Smooth muscle cell (in vitro differentiated cells): ENCODE data around the gene STYXL1. TPM values are rescaled to one million over a fixed set of nuclear protein-coding genes. Genes with fewer than 3 reads are reported as not detected.
"Not testable (repeated sequence)": the region's sequence is repeated elsewhere in the genome, so short reads cannot be mapped to it uniquely, and the experiment has no call there.

ENCODE experiments used
- DNase-seq: peaks from one replicate; lab custom pipeline; 2025; ENCODE audit not compliant: unreplicated experiment; lab: John Stamatoyannopoulos, UW
- H2AFZ ChIP-seq: fragments of 200-600 bp; sonication (generic); 2 replicates; pipeline ENCODE4 v1.6.0; 2016; ENCODE audit warnings: antibody characterized with exemption, low read depth, mild to moderate bottlenecking
- H3F3A ChIP-seq: fragments of 200-600 bp; sonication (generic); 2 replicates; pipeline ENCODE4 v1.6.0; 2017; ENCODE audit warnings: antibody characterized with exemption, low read depth
- H3K27ac ChIP-seq: fragments of 200-600 bp; sonication (generic); 2 replicates; pipeline ENCODE4 v1.5.1; 2016; ENCODE audit warnings: low read depth, mild to moderate bottlenecking
- H3K27me3 ChIP-seq: fragments of 200-600 bp; sonication (generic); 2 replicates; pipeline ENCODE4 v1.6.1; 2016; ENCODE audit warnings: low read depth, mild to moderate bottlenecking
- H3K36me3 ChIP-seq: fragments of 200-600 bp; sonication (generic); 2 replicates; pipeline ENCODE4 v1.5.1; 2016; ENCODE audit warnings: low read depth
- H3K4me1 ChIP-seq: fragments of 200-600 bp; sonication (generic); 2 replicates; pipeline ENCODE4 v1.5.1; 2016; ENCODE audit warnings: low read depth
- H3K4me2 ChIP-seq: fragments of 200-600 bp; sonication (generic); 2 replicates; pipeline ENCODE4 v1.6.0; 2016; ENCODE audit warnings: mild to moderate bottlenecking
- H3K4me3 ChIP-seq: fragments of 200-600 bp; sonication (generic); 2 replicates; pipeline ENCODE4 v1.5.1; 2016; ENCODE audit warnings: mild to moderate bottlenecking
- H3K79me2 ChIP-seq: fragments of 200-600 bp; sonication (generic); 2 replicates; pipeline ENCODE4 v1.6.0; 2016; ENCODE audit warnings: low read depth, mild to moderate bottlenecking
- H3K9ac ChIP-seq: fragments of 200-600 bp; sonication (generic); 2 replicates; pipeline ENCODE4 v1.6.0; 2016; ENCODE audit warnings: low read depth
- H3K9me3 ChIP-seq: fragments of 200-600 bp; sonication (generic); replicated peaks from 2 replicates; pipeline ENCODE4 v1.5.1; 2016; ENCODE audit warnings: low read depth
- H4K20me1 ChIP-seq: fragments of 200-600 bp; sonication (generic); 2 replicates; pipeline ENCODE4 v1.6.0; 2016; ENCODE audit warnings: low read depth
- WGBS: methylation state at CpG from one replicate; pipeline ENCODE4 v1.1.7; 2016; ENCODE audit warnings: low lambda C conversion rate; 5-methylcytosine and 5-hydroxymethylcytosine counted together
- polyA plus RNA-seq: library from polyadenylated mRNA; unstranded; fragments of >200 nt; fragmentation: Nextera tagmentation; extraction: Ambion mirVana; gene quantifications from 2 replicates; pipeline ENCODE4 v1.2.1, GENCODE V29; 2016
- total RNA-seq: library from RNA; depleted of rRNA; stranded (reverse); fragments of >200 nt; gene quantifications from 2 replicates; pipeline ENCODE4 v1.2.3, GENCODE V29; 2014
- TF ChIP-seq, protein P1 (sequence below): fragments of 200-600 bp; sonication (generic); IDR thresholded peaks from 2 replicates; pipeline ENCODE4 v1.5.1; 2017; ENCODE audit warnings: borderline replicate concordance, mild to moderate bottlenecking, antibody characterized with exemption; ENCODE audit not compliant: insufficient read depth, poor library complexity, severe bottlenecking

Gene STYXL1
- total and polyA plus RNA-seq, 2 experiments from 2014 or later = 75.6 to 84.0 TPM

DNA sequence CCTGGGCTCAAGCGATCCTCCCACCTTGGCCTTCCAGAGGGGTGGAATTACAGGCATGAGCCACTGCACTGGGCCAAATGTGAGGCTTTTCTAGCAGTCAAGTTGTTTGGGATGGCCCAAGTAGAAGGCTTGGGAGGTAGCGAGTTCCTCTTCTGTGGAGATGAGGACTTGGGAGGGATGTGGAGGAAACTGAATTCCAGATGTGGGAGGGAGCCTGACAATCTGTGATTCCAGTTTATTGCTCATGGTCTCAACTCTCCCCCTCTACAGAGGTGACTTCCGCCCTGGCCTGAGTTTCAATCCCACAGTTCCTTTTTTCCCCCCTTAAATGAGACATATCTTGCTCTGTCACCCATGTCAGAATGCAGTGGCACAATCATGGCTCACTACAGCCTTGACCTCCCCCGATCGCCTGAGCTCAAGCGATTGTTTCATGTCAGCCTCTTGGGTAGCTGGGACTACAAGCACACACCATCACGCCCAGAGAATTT lies 3.4 kb downstream of the STYXL1 start:
- WGBS = over 99% methylated on average over 7 of the region's 7 CpGs
- TF ChIP-seq, protein P1, sequence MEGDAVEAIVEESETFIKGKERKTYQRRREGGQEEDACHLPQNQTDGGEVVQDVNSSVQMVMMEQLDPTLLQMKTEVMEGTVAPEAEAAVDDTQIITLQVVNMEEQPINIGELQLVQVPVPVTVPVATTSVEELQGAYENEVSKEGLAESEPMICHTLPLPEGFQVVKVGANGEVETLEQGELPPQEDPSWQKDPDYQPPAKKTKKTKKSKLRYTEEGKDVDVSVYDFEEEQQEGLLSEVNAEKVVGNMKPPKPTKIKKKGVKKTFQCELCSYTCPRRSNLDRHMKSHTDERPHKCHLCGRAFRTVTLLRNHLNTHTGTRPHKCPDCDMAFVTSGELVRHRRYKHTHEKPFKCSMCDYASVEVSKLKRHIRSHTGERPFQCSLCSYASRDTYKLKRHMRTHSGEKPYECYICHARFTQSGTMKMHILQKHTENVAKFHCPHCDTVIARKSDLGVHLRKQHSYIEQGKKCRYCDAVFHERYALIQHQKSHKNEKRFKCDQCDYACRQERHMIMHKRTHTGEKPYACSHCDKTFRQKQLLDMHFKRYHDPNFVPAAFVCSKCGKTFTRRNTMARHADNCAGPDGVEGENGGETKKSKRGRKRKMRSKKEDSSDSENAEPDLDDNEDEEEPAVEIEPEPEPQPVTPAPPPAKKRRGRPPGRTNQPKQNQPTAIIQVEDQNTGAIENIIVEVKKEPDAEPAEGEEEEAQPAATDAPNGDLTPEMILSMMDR = no peak
- H3K4me3 ChIP-seq = no peak overlapping the region
- DNase-seq = no peak
- no peak overlapping the region for H3K9ac ChIP-seq
- peaks cover 25% of the 10 kb centered on the region for H4K20me1 ChIP-seq
- H3K79me2 ChIP-seq = peaks cover 39% of the 10 kb centered on the region
- no peak overlapping the region for H2AFZ ChIP-seq
- no peaks in the 10 kb centered on the region for H3K27me3 ChIP-seq
- no peak overlapping the region for H3K4me2 ChIP-seq
- H3K4me1 ChIP-seq = peaks cover 12% of the 10 kb centered on the region
- no peak overlapping the region for H3K27ac ChIP-seq
- no peaks in the 10 kb centered on the region for H3K9me3 ChIP-seq
- H3K36me3 ChIP-seq = no peaks in the 10 kb centered on the region
- H3F3A ChIP-seq = no peaks in the 10 kb centered on the region

DNA sequence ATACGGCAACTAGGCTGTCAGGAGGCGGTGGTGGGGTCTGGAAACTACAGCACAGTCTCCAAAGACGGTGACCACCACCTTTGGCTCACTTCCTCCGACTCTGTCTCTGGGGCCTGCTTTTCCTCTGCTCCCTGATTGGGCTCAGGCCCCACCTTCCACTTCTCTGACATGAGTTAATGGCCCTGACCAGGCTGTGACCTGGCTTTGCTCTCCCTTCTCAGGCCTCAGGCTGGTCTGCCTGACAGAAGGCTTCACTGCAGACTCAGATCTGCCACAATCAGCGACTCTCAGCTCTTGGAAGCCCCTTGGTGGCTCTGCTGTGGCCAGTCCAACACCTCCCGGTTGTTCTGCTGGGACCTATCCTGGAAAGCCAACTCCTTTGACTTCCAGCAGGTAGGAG lies 7.7 kb downstream of the STYXL1 start:
- no peaks in the 10 kb centered on the region for H3F3A ChIP-seq
- H3K27me3 ChIP-seq = no peaks in the 10 kb centered on the region
- no peak for DNase-seq
- peaks cover 24% of the 10 kb centered on the region for H4K20me1 ChIP-seq
- H3K4me2 ChIP-seq = no peak overlapping the region
- H3K79me2 ChIP-seq = peaks cover 6% of the 10 kb centered on the region
- H3K36me3 ChIP-seq = no peaks in the 10 kb centered on the region
- no peak overlapping the region for H2AFZ ChIP-seq
- WGBS = 79% methylated on average over 6 of the region's 6 CpGs
- H3K27ac ChIP-seq = no peak overlapping the region
- H3K4me3 ChIP-seq = no peak overlapping the region
- no peaks in the 10 kb centered on the region for H3K4me1 ChIP-seq
- no peak overlapping the region for H3K9ac ChIP-seq
- TF ChIP-seq, protein P1 = no peak
- no peaks in the 10 kb centered on the region for H3K9me3 ChIP-seq

DNA sequence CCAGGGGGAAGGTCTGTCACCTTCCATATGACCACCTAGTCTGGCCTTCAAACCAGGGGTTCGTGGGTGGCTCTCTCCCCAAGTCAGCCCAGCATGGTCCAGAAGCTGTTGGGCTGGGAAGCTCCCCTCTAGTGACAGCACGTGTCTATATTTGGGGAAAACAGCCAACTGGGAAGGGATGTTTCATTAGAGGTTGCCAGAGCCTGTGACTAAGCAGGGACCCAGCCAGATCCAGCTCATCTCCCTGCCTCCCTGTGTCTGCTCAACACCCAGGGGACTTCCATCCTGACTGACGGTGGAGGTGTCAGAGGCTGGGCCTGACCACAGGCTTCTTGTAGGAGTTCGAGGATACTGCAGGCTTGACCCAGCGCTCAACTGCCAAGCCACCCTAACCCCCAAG lies 10.5 kb downstream of the STYXL1 start:
- Histone ChIP-seq H3K4me2 (no peak overlapping the region), H3K27me3 (no peaks in the 10 kb centered on the region), H2AFZ (no peak overlapping the region), H3K36me3 (no peaks in the 10 kb centered on the region), H3K4me1 (no peaks in the 10 kb centered on the region), H3K27ac (no peak overlapping the region), H3K79me2 (no peaks in the 10 kb centered on the region), H3K9ac (no peak overlapping the region), H3K9me3 (no peaks in the 10 kb centered on the region), H4K20me1 (peaks cover 19% of the 10 kb centered on the region), H3F3A (no peaks in the 10 kb centered on the region), H3K4me3 (no peak overlapping the region)
- no peak for DNase-seq
- TF ChIP-seq, protein P1 = no peak
- WGBS = 76% methylated on average over 5 of the region's 5 CpGs

DNA sequence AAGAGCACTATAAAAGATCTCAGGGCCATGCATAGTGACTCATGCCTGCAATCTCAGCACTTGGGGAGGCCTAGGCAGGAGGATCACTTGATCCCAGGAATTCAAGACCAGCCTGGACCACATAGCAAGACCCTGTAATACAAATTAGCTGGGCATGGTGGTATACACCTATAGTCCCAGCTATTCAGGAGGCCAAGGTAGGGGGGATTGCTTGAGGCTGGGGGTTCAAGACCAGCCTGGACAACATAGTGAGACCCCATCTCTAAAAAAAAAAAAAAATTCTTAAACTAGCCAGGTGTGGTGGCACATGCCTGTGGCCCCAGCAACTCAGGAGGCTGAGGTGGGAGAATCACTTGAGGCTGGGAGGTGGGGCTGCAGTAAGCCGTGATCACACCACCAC lies 15.8 kb downstream of the STYXL1 start:
- Histone ChIP-seq H3K9ac (no peak overlapping the region), H3K4me3 (no peak overlapping the region)
- 100% methylated on average over 1 of the region's 1 CpG for WGBS

DNA sequence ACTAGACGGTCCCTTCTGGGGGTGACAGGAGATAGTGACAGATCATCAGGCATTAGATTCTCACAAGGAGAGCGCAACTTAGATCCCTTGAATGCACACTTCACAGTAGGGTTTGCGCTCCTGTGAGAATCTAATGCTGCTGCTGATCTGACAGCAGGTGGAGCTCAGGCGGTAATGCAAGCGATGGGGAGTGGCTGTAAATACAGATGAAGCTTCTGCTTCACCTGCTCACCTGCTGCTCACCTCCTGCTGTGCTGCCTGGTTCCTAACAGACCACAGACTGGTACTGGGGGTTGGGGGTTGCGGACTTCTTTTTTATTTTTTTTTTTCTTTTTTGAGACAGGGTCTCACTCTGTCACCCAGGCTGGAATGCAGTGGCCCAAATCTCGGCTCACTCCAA lies 18.1 kb downstream of the STYXL1 start:
- not testable (repeated sequence) for H2AFZ ChIP-seq, H3K4me3 ChIP-seq, H3K4me1 ChIP-seq, H3K36me3 ChIP-seq, H3K27me3 ChIP-seq, H3K27ac ChIP-seq, H3K79me2 ChIP-seq, H3K4me2 ChIP-seq, H3F3A ChIP-seq, DNase-seq, H3K9me3 ChIP-seq, H4K20me1 ChIP-seq, H3K9ac ChIP-seq
- WGBS = 95% methylated on average over 7 of the region's 7 CpGs

More for the DNA sequence above, 15.8 kb downstream of the STYXL1 start:
- Histone ChIP-seq H3K9me3 (no peaks in the 10 kb centered on the region), H3K27me3 (no peaks in the 10 kb centered on the region), H2AFZ (no peak overlapping the region), H3K4me2 (no peak overlapping the region), H3K27ac (no peak overlapping the region), H3F3A (no peaks in the 10 kb centered on the region), H4K20me1 (peaks cover under 1% of the 10 kb centered on the region), H3K79me2 (no peaks in the 10 kb centered on the region), H3K36me3 (no peaks in the 10 kb centered on the region), H3K4me1 (no peaks in the 10 kb centered on the region)
- TF ChIP-seq, protein P1 = no peak
- DNase-seq = no peak
